ENCODE data around the gene BCDIN3D.

- TF ChIP-seq CTCF (IDR thresholded peaks at IDR 0.05) (no peak), POLR2A (IDR thresholded peaks at IDR 0.05) (no peak), EP300 (IDR thresholded peaks at IDR 0.05) (no peak)
Measured at GRCh38 chr12:49892084-49892731, 49.3 kb upstream of the BCDIN3D start.
